GM12891 (cell line): ENCODE measurements around the gene PRELP.

ENCODE experiments used
- POLR2A ChIP-seq: IDR thresholded peaks from 2 replicates; pipeline ENCODE4 v1.6.1; 2011; ENCODE audit warnings: low read depth, low read length, control low read depth
- POU2F2 ChIP-seq: IDR thresholded peaks from 2 replicates; pipeline ENCODE4 v1.6.1; 2011; ENCODE audit warnings: low read depth, mild to moderate bottlenecking, control low read depth, low read length, moderate library complexity

GRCh38 chr1:203439131-203439730 is 36.4 kb upstream of the PRELP start:
- TF ChIP-seq POU2F2 (no peak), POLR2A (no peak)
